GM23338 (cell line): Measurements from ENCODE around the gene CFLAR. TPM values are rescaled to one million over a fixed set of nuclear protein-coding genes. Genes with fewer than 3 reads are reported as not detected.

Source experiments
- ATAC-seq: fragments of 200-7000 bp; cut with Tn5 transposase; 3 replicates; pipeline ENCODE4 v1.9.1; 2020
- DNase-seq: peaks from one replicate; pipeline ENCODE4 v3.0.0-alpha.2; 2015; ENCODE audit warnings: low spot score
- H2AFZ ChIP-seq: fragments of 200-600 bp; sonication (generic); 2 replicates; pipeline ENCODE4 v1.8.0; 2016; ENCODE audit warnings: antibody characterized with exemption, mild to moderate bottlenecking, moderate library complexity
- H3F3A ChIP-seq: fragments of 200-600 bp; sonication (generic); replicated peaks from 2 replicates; pipeline ENCODE4 v1.8.0; 2017; ENCODE audit warnings: antibody characterized with exemption, mixed run types, low read depth
- H3K27ac ChIP-seq: fragments of 200-600 bp; sonication (generic); 2 replicates; pipeline ENCODE4 v1.6.1; 2016; ENCODE audit warnings: low read depth
- H3K27me3 ChIP-seq: fragments of 200-600 bp; sonication (generic); 2 replicates; pipeline ENCODE4 v1.8.0; 2016; ENCODE audit warnings: mild to moderate bottlenecking, mixed run types, moderate library complexity; ENCODE audit not compliant: insufficient read depth
- H3K36me3 ChIP-seq: fragments of 200-600 bp; sonication (generic); 2 replicates; pipeline ENCODE4 v1.8.0; 2016; ENCODE audit warnings: mild to moderate bottlenecking; ENCODE audit not compliant: insufficient read depth
- H3K4me1 ChIP-seq: fragments of 200-600 bp; sonication (generic); 2 replicates; pipeline ENCODE4 v1.8.0; 2016; ENCODE audit warnings: mild to moderate bottlenecking, moderate library complexity; ENCODE audit not compliant: insufficient read depth
- H3K4me2 ChIP-seq: fragments of 200-600 bp; sonication (generic); 2 replicates; pipeline ENCODE4 v1.7.1; 2017; ENCODE audit warnings: mixed run types
- H3K4me3 ChIP-seq: fragments of 200-600 bp; sonication (generic); 2 replicates; pipeline ENCODE4 v1.6.1; 2016; ENCODE audit warnings: mixed run types
- H3K79me2 ChIP-seq: fragments of 200-600 bp; sonication (generic); replicated peaks from 2 replicates; pipeline ENCODE4 v1.8.0; 2017; ENCODE audit warnings: mild to moderate bottlenecking; ENCODE audit not compliant: insufficient read depth
- H3K9me2 ChIP-seq: fragments of 200-600 bp; sonication (generic); 2 replicates; pipeline ENCODE4 v1.8.0; 2017; ENCODE audit not compliant: insufficient read depth
- H4K20me1 ChIP-seq: fragments of 200-600 bp; sonication (generic); replicated peaks from 2 replicates; pipeline ENCODE4 v1.8.0; 2017; ENCODE audit warnings: mild to moderate bottlenecking; ENCODE audit not compliant: insufficient read depth
- H3K27ac Mint-ChIP-seq: 2 replicates; pipeline ENCODE4 v1.8.0; 2020; ENCODE audit warnings: inconsistent platforms, mild to moderate bottlenecking, moderate library complexity, mixed read lengths
- H3K27me3 Mint-ChIP-seq: 3 replicates; pipeline ENCODE4 v1.8.0; 2022; ENCODE audit warnings: low read depth, mild to moderate bottlenecking, moderate library complexity, mixed read lengths, inconsistent platforms; ENCODE audit not compliant: insufficient read depth, poor library complexity
- H3K36me3 Mint-ChIP-seq: 3 replicates; pipeline ENCODE4 v1.8.0; 2021; ENCODE audit warnings: low read depth, mild to moderate bottlenecking, inconsistent platforms, moderate library complexity, mixed read lengths
- H3K4me1 Mint-ChIP-seq: 3 replicates; pipeline ENCODE4 v1.8.0; 2020; ENCODE audit warnings: mild to moderate bottlenecking, inconsistent platforms, mixed read lengths
- H3K4me3 Mint-ChIP-seq: 3 replicates; pipeline ENCODE4 v1.8.0; 2021; ENCODE audit warnings: moderate library complexity, mild to moderate bottlenecking, inconsistent platforms, mixed read lengths
- H3K9me3 Mint-ChIP-seq: 3 replicates; pipeline ENCODE4 v1.8.0; 2020; ENCODE audit warnings: moderate library complexity, mild to moderate bottlenecking, inconsistent platforms, mixed read lengths
- CREB1 ChIP-seq: fragments of 250-450 bp; sonication (Bioruptor Pico); IDR thresholded peaks from 2 replicates; pipeline ENCODE4 v1.5.0; 2020; ENCODE audit warnings: low read depth, mild to moderate bottlenecking, moderate library complexity
- CTCF ChIP-seq, 2 experiments: fragments of 200-600 bp in 1 of 2; sonication (generic) in 1 of 2; conservative IDR thresholded peaks; 2 replicates each; pipeline versions ENCODE4 v1.5.1 to v1.6.1; 2016 to 2017; ENCODE audit warnings: antibody characterized with exemption in 2 of 2, low read depth in 2 of 2, mild to moderate bottlenecking in 2 of 2, moderate library complexity in 1 of 2
- EZH2 ChIP-seq: fragments of 200-600 bp; sonication (generic); IDR thresholded peaks from one replicate; pipeline ENCODE4 v1.8.0; 2017; ENCODE audit warnings: antibody characterized with exemption, mild to moderate bottlenecking, low read depth; ENCODE audit not compliant: unreplicated experiment
- EZH2phosphoT487 ChIP-seq: fragments of 200-600 bp; sonication (generic); IDR thresholded peaks from one replicate; pipeline ENCODE4 v1.8.1; 2018; ENCODE audit warnings: antibody characterized with exemption; ENCODE audit not compliant: unreplicated experiment
- NANOG ChIP-seq: IDR thresholded peaks from 2 replicates; pipeline ENCODE4 v1.6.1; 2016; ENCODE audit warnings: antibody characterized with exemption, borderline replicate concordance
- POLR2AphosphoS5 ChIP-seq: IDR thresholded peaks from 2 replicates; pipeline ENCODE4 v1.6.1; 2016; ENCODE audit warnings: antibody characterized with exemption, low read depth
- STAT1 ChIP-seq: IDR thresholded peaks from one replicate; pipeline ENCODE4 v1.6.1; 2016; ENCODE audit warnings: antibody characterized with exemption; ENCODE audit not compliant: unreplicated experiment
- ZNF114 ChIP-seq: fragments of 250-450 bp; sonication (Bioruptor Pico); IDR thresholded peaks from 2 replicates; pipeline ENCODE4 v1.5.0; 2020; ENCODE audit warnings: mild to moderate bottlenecking, moderate library complexity
- ZNF331 ChIP-seq: fragments of 250-450 bp; sonication (Bioruptor Pico); IDR thresholded peaks from 2 replicates; pipeline ENCODE4 v1.5.0; 2020; ENCODE audit warnings: low read depth, mild to moderate bottlenecking, moderate library complexity
- ZNF462 ChIP-seq: fragments of 250-450 bp; sonication (Bioruptor Pico); IDR thresholded peaks from 2 replicates; pipeline ENCODE4 v1.5.0; 2020; ENCODE audit warnings: mild to moderate bottlenecking, moderate library complexity
- polyA plus RNA-seq: library from polyadenylated mRNA; unstranded; fragments of >200 nt; fragmentation: Nextera tagmentation; extraction: Ambion mirVana; gene quantifications from 2 replicates; pipeline ENCODE4 v1.2.1, GENCODE V29; 2016
- total RNA-seq: library from RNA; depleted of rRNA; stranded (reverse); fragments of >200 nt; shearing (Covaris generic); gene quantifications from 2 replicates; pipeline ENCODE4 v1.2.3, GENCODE V29; 2014
- TF ChIP-seq, protein P1 (sequence below): IDR thresholded peaks from one replicate; pipeline ENCODE4 v1.6.1; 2018; ENCODE audit warnings: antibody characterized with exemption; ENCODE audit not compliant: unreplicated experiment

CFLAR gene
- total and polyA plus RNA-seq, 2 experiments from 2014 or later: 10.1 to 15.1 TPM

- Histone ChIP-seq H2AFZ (no peak overlapping the region), H3K36me3 (no peaks in the 10 kb centered on the region), H3K4me3 (no peak overlapping the region), H3K79me2 (no peaks in the 10 kb centered on the region), H3K9me2 (no peaks in the 10 kb centered on the region), H3K27ac (no peak overlapping the region), H4K20me1 (no peaks in the 10 kb centered on the region), H3F3A (no peaks in the 10 kb centered on the region), H3K27me3 (no peaks in the 10 kb centered on the region), H3K4me2 (no peak overlapping the region), H3K4me1 (no peaks in the 10 kb centered on the region)
- ATAC-seq (no peak), DNase-seq (no peak)
- Mint-ChIP-seq H3K36me3 (no peaks in the 10 kb centered on the region), H3K4me1 (no peaks in the 10 kb centered on the region), H3K27ac (no peak overlapping the region), H3K27me3 (peaks cover 3% of the 10 kb centered on the region), H3K9me3 (no peaks in the 10 kb centered on the region), H3K4me3 (no peak overlapping the region)
- no peak for TF ChIP-seq CREB1
Measured at GRCh38 chr2:201093573-201093972, 22.4 kb upstream of the CFLAR start.

GRCh38 chr2:201100497-201100896, 15.5 kb upstream of the CFLAR start:
- Histone ChIP-seq H3K9me2 (no peaks in the 10 kb centered on the region), H3K4me3 (no peak overlapping the region), H3K27ac (no peak overlapping the region), H4K20me1 (no peaks in the 10 kb centered on the region), H3K36me3 (no peaks in the 10 kb centered on the region), H3K79me2 (no peaks in the 10 kb centered on the region), H3K4me2 (no peak overlapping the region), H3F3A (no peaks in the 10 kb centered on the region), H2AFZ (no peak overlapping the region), H3K4me1 (no peaks in the 10 kb centered on the region), H3K27me3 (no peaks in the 10 kb centered on the region)
- H3K9me3 Mint-ChIP-seq: no peaks in the 10 kb centered on the region
- no peak overlapping the region for H3K4me3 Mint-ChIP-seq
- H3K27me3 Mint-ChIP-seq: peaks cover 6% of the 10 kb centered on the region
- H3K36me3 Mint-ChIP-seq: no peaks in the 10 kb centered on the region
- ATAC-seq: no peak
- H3K4me1 Mint-ChIP-seq: no peaks in the 10 kb centered on the region
- no peak for DNase-seq
- H3K27ac Mint-ChIP-seq: no peak overlapping the region
- TF ChIP-seq CTCF (conservative IDR thresholded peaks at IDR 0.05; ENCODE audit: low read depth in 2 of 2) (no peak), NANOG (no peak), ZNF462 (CRISPR knock-in tag) (no peak), ZNF331 (no peak), ZNF114 (CRISPR knock-in tag) (no peak), EZH2 (no peak), STAT1 (no peak), EZH2phosphoT487 (no peak), CREB1 (no peak), POLR2AphosphoS5 (no peak)
- TF ChIP-seq, protein P1, sequence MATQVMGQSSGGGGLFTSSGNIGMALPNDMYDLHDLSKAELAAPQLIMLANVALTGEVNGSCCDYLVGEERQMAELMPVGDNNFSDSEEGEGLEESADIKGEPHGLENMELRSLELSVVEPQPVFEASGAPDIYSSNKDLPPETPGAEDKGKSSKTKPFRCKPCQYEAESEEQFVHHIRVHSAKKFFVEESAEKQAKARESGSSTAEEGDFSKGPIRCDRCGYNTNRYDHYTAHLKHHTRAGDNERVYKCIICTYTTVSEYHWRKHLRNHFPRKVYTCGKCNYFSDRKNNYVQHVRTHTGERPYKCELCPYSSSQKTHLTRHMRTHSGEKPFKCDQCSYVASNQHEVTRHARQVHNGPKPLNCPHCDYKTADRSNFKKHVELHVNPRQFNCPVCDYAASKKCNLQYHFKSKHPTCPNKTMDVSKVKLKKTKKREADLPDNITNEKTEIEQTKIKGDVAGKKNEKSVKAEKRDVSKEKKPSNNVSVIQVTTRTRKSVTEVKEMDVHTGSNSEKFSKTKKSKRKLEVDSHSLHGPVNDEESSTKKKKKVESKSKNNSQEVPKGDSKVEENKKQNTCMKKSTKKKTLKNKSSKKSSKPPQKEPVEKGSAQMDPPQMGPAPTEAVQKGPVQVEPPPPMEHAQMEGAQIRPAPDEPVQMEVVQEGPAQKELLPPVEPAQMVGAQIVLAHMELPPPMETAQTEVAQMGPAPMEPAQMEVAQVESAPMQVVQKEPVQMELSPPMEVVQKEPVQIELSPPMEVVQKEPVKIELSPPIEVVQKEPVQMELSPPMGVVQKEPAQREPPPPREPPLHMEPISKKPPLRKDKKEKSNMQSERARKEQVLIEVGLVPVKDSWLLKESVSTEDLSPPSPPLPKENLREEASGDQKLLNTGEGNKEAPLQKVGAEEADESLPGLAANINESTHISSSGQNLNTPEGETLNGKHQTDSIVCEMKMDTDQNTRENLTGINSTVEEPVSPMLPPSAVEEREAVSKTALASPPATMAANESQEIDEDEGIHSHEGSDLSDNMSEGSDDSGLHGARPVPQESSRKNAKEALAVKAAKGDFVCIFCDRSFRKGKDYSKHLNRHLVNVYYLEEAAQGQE: no peak
